ENCODE data around the gene TSPYL2. TPM values are rescaled to one million over a fixed set of nuclear protein-coding genes. Genes with fewer than 3 reads are reported as not detected.

TSPYL2 gene
- total RNA-seq, 1 donor from 2014 or later: 30.1 TPM

GRCh38 chrX:53082773-53083616 is 828 bp downstream of the TSPYL2 start:
- no peaks in the 10 kb centered on the region for H3K27me3 Mint-ChIP-seq
- no peak for TF ChIP-seq CTCF (conservative IDR thresholded peaks at IDR 0.05)
- H3K36me3 Mint-ChIP-seq: peaks cover 13% of the 10 kb centered on the region
- peaks cover 31% of the 10 kb centered on the region for H3K4me1 Mint-ChIP-seq (ENCODE audit: unreplicated experiment)
- no peaks in the 10 kb centered on the region for H3K9me3 Mint-ChIP-seq
- peak; percentile 50 for DNase-seq (ENCODE audit: extremely low spot score, unreplicated experiment)
- peak overlapping the region; percentile 79 for H3K27ac Mint-ChIP-seq
- H3K4me3 Mint-ChIP-seq: peak overlapping the region; percentile 95

- no peaks in the 10 kb centered on the region for H3K9me3 Mint-ChIP-seq
- no peak for TF ChIP-seq CTCF (conservative IDR thresholded peaks at IDR 0.05)
- H3K36me3 Mint-ChIP-seq: peaks cover 13% of the 10 kb centered on the region
These were observed 1.9 kb downstream of the TSPYL2 start for GRCh38 chrX:53084043-53084570.

GRCh38 chrX:53084863-53085262 is 2.7 kb downstream of the TSPYL2 start:
- no peaks in the 10 kb centered on the region for H3K27me3 Mint-ChIP-seq
- DNase-seq (ENCODE audit: extremely low spot score, unreplicated experiment): peak; percentile 48
- H3K4me1 Mint-ChIP-seq (ENCODE audit: unreplicated experiment): peaks cover 31% of the 10 kb centered on the region
- H3K36me3 Mint-ChIP-seq: peaks cover 13% of the 10 kb centered on the region
- H3K4me3 Mint-ChIP-seq: peak overlapping the region; percentile 19
- TF ChIP-seq CTCF (conservative IDR thresholded peaks at IDR 0.05): no peak
- H3K27ac Mint-ChIP-seq: no peak overlapping the region
- H3K9me3 Mint-ChIP-seq: no peaks in the 10 kb centered on the region

More at GRCh38 chrX:53084043-53084570, 1.9 kb downstream of the TSPYL2 start:
- Mint-ChIP-seq H3K4me1 (ENCODE audit: unreplicated experiment) (peaks cover 35% of the 10 kb centered on the region), H3K4me3 (peak overlapping the region; percentile 95), H3K27ac (peak overlapping the region; percentile 79), H3K27me3 (no peaks in the 10 kb centered on the region)
- DNase-seq (ENCODE audit: extremely low spot score, unreplicated experiment): peak; percentile 25

- Mint-ChIP-seq H3K27ac (peak overlapping the region; percentile 53), H3K36me3 (peaks cover 13% of the 10 kb centered on the region), H3K27me3 (no peaks in the 10 kb centered on the region), H3K4me3 (peak overlapping the region; percentile 42), H3K9me3 (no peaks in the 10 kb centered on the region), H3K4me1 (ENCODE audit: unreplicated experiment) (peaks cover 25% of the 10 kb centered on the region)
- TF ChIP-seq CTCF (conservative IDR thresholded peaks at IDR 0.05): no peak
- peak; percentile 15 for DNase-seq (ENCODE audit: extremely low spot score, unreplicated experiment)
These were observed 3.6 kb downstream of the TSPYL2 start for GRCh38 chrX:53085661-53086229.

GRCh38 chrX:53086464-53086863 is 4.3 kb downstream of the TSPYL2 start:
- Mint-ChIP-seq H3K27me3 (no peaks in the 10 kb centered on the region), H3K27ac (no peak overlapping the region), H3K4me3 (no peak overlapping the region), H3K36me3 (peaks cover 13% of the 10 kb centered on the region), H3K9me3 (no peaks in the 10 kb centered on the region), H3K4me1 (ENCODE audit: unreplicated experiment) (peaks cover 23% of the 10 kb centered on the region)
- no peak for DNase-seq (ENCODE audit: extremely low spot score, unreplicated experiment)
- no peak for TF ChIP-seq CTCF (conservative IDR thresholded peaks at IDR 0.05)

All from type B pancreatic cell (in vitro differentiated cells).